B cell (primary cell): ENCODE measurements around the gene FAM114A2. TPM values are rescaled to one million over a fixed set of nuclear protein-coding genes. Genes with fewer than 3 reads are reported as not detected.

Experiments
- ATAC-seq: fragments of 200-7000 bp; cut with Tn5 transposase; one replicate; pipeline ENCODE4 v1.10.0; 2021; ENCODE audit warnings: low read depth, mild to moderate bottlenecking, moderate number of reproducible peaks, moderate library complexity
- CTCF ChIA-PET: fragments of 350-600 bp; sonication (Branson Sonifier 250); formaldehyde crosslinking; loops from one replicate; lab custom pipeline; 2021; ENCODE audit warnings: antibody characterized with exemption, inconsistent platforms; lab: Charles Lee
- POLR2A ChIA-PET: fragments of 350-600 bp; sonication (Branson Sonifier 250); formaldehyde crosslinking; loops from one replicate; lab custom pipeline; 2021; ENCODE audit warnings: antibody characterized with exemption; lab: Charles Lee
- DNase-seq: peaks from one replicate; pipeline ENCODE4 v3.0.0; 2013
- H2AFZ ChIP-seq: 2 replicates; pipeline ENCODE4 v1.6.1; 2012; ENCODE audit warnings: mild to moderate bottlenecking, low read depth, low read length; ENCODE audit not compliant: insufficient read depth, poor library complexity, severe bottlenecking
- H3K27ac ChIP-seq, 2 donors: 1 replicate in 1 of 2; 2 replicates in 1 of 2; pipeline ENCODE4 v1.5.1; 2012 to 2013; ENCODE audit warnings: low read length in 2 of 2, mild to moderate bottlenecking in 2 of 2, moderate library complexity in 1 of 2
- H3K27me3 ChIP-seq, 4 experiments: fragments of 200-600 bp in 1 of 4; sonication (generic) in 1 of 4; replicated peaks in 1 of 4; 1 replicate in 2 of 4; 2 replicates in 2 of 4; pipeline versions ENCODE4 v1.6.1 to v1.7.0; 2013 to 2016; ENCODE audit warnings: low read length in 3 of 4, mild to moderate bottlenecking in 2 of 4, mixed read lengths in 1 of 4, moderate library complexity in 1 of 4; ENCODE audit not compliant: insufficient read depth in 4 of 4, control insufficient read depth in 3 of 4; ENCODE audit errors: control extremely low read depth in 1 of 4
- H3K36me3 ChIP-seq, 2 experiments: replicated peaks in 1 of 2; 1 replicate in 1 of 2; 2 replicates in 1 of 2; pipeline versions ENCODE4 v1.6.1 to v1.7.1; 2013; ENCODE audit warnings: low read length in 1 of 2; ENCODE audit not compliant: insufficient read depth in 2 of 2, control insufficient read depth in 1 of 2; ENCODE audit errors: control extremely low read depth in 1 of 2, extremely low read depth in 1 of 2
- H3K4me1 ChIP-seq, 2 donors: fragments of 200-600 bp in 1 of 2; sonication (generic) in 1 of 2; 1 replicate in 1 of 2; 2 replicates in 1 of 2; pipeline versions ENCODE4 v1.5.1 to v1.6.1; 2013 to 2017; ENCODE audit warnings: low read length in 2 of 2; ENCODE audit not compliant: control insufficient read depth in 2 of 2, insufficient read depth in 2 of 2
- H3K4me2 ChIP-seq: replicated peaks from 2 replicates; pipeline ENCODE3; 2012; ENCODE audit warnings: mild to moderate bottlenecking, low read depth, low read length; ENCODE audit not compliant: poor library complexity, severe bottlenecking
- H3K4me3 ChIP-seq, 5 experiments: fragments of 200-600 bp in 1 of 5; sonication (generic) in 1 of 5; 1 replicate in 3 of 5; 2 replicates in 2 of 5; pipeline versions ENCODE4 v1.5.1 to v1.7.0; 2011 to 2016; ENCODE audit warnings: low read length in 4 of 5, mild to moderate bottlenecking in 4 of 5, low read depth in 2 of 5, control low read depth in 1 of 5, moderate library complexity in 1 of 5; ENCODE audit not compliant: insufficient read depth in 1 of 5; ENCODE audit errors: control extremely low read depth in 1 of 5, extremely low read depth in 1 of 5
- H3K79me2 ChIP-seq: fragments of 200-600 bp; sonication (generic); one replicate; pipeline ENCODE4 v1.6.0; 2016; ENCODE audit warnings: low read length; ENCODE audit not compliant: control insufficient read depth, insufficient read depth
- H3K9ac ChIP-seq: fragments of 200-600 bp; sonication (generic); 2 replicates; pipeline ENCODE4 v1.6.1; 2017; ENCODE audit warnings: mild to moderate bottlenecking, low read length, moderate library complexity
- H3K9me3 ChIP-seq, 3 donors: one replicate each; pipeline versions ENCODE4 v1.6.1 to v1.7.1; 2013; ENCODE audit warnings: low read length in 2 of 3; ENCODE audit not compliant: control insufficient read depth in 2 of 3, insufficient read depth in 1 of 3; ENCODE audit errors: control extremely low read depth in 1 of 3
- H4K20me1 ChIP-seq: 2 replicates; pipeline ENCODE4 v1.6.0; 2012; ENCODE audit warnings: mild to moderate bottlenecking, low read length; ENCODE audit not compliant: insufficient read depth, control insufficient read depth, poor library complexity, severe bottlenecking
- H3K27ac Mint-ChIP-seq: one replicate; pipeline ENCODE4 v1.8.0; 2021; ENCODE audit warnings: mixed read lengths
- H3K27me3 Mint-ChIP-seq: one replicate; pipeline ENCODE4 v1.8.0; 2021; ENCODE audit warnings: mixed read lengths
- H3K4me1 Mint-ChIP-seq: one replicate; pipeline ENCODE4 v1.8.0; 2021; ENCODE audit warnings: mixed read lengths
- H3K4me3 Mint-ChIP-seq: one replicate; pipeline ENCODE4 v1.8.0; 2021; ENCODE audit warnings: mixed read lengths
- H3K9me3 Mint-ChIP-seq: one replicate; pipeline ENCODE4 v1.8.0; 2022; ENCODE audit warnings: mixed read lengths; ENCODE audit not compliant: insufficient read depth
- CTCF ChIP-seq: fragments of 200-600 bp; IDR thresholded peaks from one replicate; pipeline ENCODE4 v1.8.0; 2022; ENCODE audit warnings: antibody characterized with exemption, mild to moderate bottlenecking
- EZH2 ChIP-seq: IDR thresholded peaks from 2 replicates; pipeline ENCODE4 v1.6.1; 2012; ENCODE audit warnings: borderline replicate concordance, low read depth, mild to moderate bottlenecking, moderate library complexity, low read length; ENCODE audit not compliant: insufficient read depth, poor library complexity, severe bottlenecking
- WGBS: methylation state at CpG from one replicate; pipeline ENCODE4 v1.1.5; 2013; ENCODE audit warnings: missing lambda C conversion rate; ENCODE audit not compliant: insufficient coverage; 5-methylcytosine and 5-hydroxymethylcytosine counted together
- intact Hi-C: fragments of 100-400 bp; cut with micrococcal nuclease; formaldehyde crosslinking; loops from one replicate; pipeline ENCODE4 v1.10.0; 2022
- polyA plus RNA-seq: library from polyadenylated mRNA; depleted of rRNA; stranded (reverse); fragments of >200 nt; gene quantifications from 2 replicates; pipeline ENCODE4 v1.2.3, GENCODE V29; 2012
- total RNA-seq, 2 donors: library from RNA; stranded (reverse); fragments of 120-200 nt in 1 of 2; gene quantifications; 1 replicate in 1 of 2; 2 replicates in 1 of 2; pipeline versions ENCODE4 v1.2.3 to v1.2.4, GENCODE V29; 2013 to 2022

Gene FAM114A2
- total and polyA plus RNA-seq, 2 donors (not counting 1 experiment from before 2014, with no cell fraction given) = 6.0 to 34.2 TPM

GRCh38 chr5:153988510-153988909 lies 50.2 kb downstream of the FAM114A2 start:
- no peak overlapping the region for H3K27ac ChIP-seq
- no peak overlapping the region for H3K4me3 ChIP-seq
- WGBS = 100% methylated on average over 4 of the region's 5 CpGs
- no peaks in the 10 kb centered on the region for H4K20me1 ChIP-seq
- no peak overlapping the region for H3K9ac ChIP-seq
- H3K4me1 Mint-ChIP-seq = no peaks in the 10 kb centered on the region
- POLR2A ChIA-PET = no interaction called here
- intact Hi-C loops = no loop called here
- no peak overlapping the region for H2AFZ ChIP-seq
- H3K79me2 ChIP-seq = no peaks in the 10 kb centered on the region
- H3K4me2 ChIP-seq = no peak overlapping the region
- H3K36me3 ChIP-seq = peaks cover 1 to 15% of the 10 kb centered on the region in 2 experiments
- no peaks in the 10 kb centered on the region for H3K27me3 ChIP-seq
- H3K9me3 ChIP-seq = no peaks in the 10 kb centered on the region
- CTCF ChIA-PET = interaction anchor here (0.6 to 1.6 kb wide), 2 partner anchors 14 to 663 kb away, joined by 3 to 5 read pairs; no protein-coding TSS in a partner anchor
- no peaks in the 10 kb centered on the region for H3K9me3 Mint-ChIP-seq
- TF ChIP-seq CTCF = no peak
- TF ChIP-seq EZH2 = no peak
- no peaks in the 10 kb centered on the region for H3K4me1 ChIP-seq
- no peak overlapping the region for H3K4me3 Mint-ChIP-seq
- H3K27me3 Mint-ChIP-seq = no peaks in the 10 kb centered on the region
- DNase-seq (no peak), ATAC-seq (no peak)
- H3K27ac Mint-ChIP-seq = no peak overlapping the region

GRCh38 chr5:153987301-153987700 lies 51.4 kb downstream of the FAM114A2 start:
- Mint-ChIP-seq H3K9me3 (no peaks in the 10 kb centered on the region), H3K27me3 (no peaks in the 10 kb centered on the region), H3K4me3 (no peak overlapping the region), H3K27ac (no peak overlapping the region), H3K4me1 (no peaks in the 10 kb centered on the region)
- peaks cover 1 to 5% of the 10 kb centered on the region in 2 experiments for H3K36me3 ChIP-seq
- ChIA-PET CTCF (interaction anchor here (1.6 kb wide), 1 partner anchor 13 kb away, joined by 5 read pairs; no protein-coding TSS in a partner anchor), POLR2A (no interaction called here)
- TF ChIP-seq EZH2 (no peak), CTCF (no peak)
- H3K9ac ChIP-seq = no peak overlapping the region
- no peak for DNase-seq
- ATAC-seq = no peak
- no peaks in the 10 kb centered on the region for H3K27me3 ChIP-seq
- no peaks in the 10 kb centered on the region for H3K4me1 ChIP-seq
- 100% methylated on average over 1 of the region's 2 CpGs for WGBS
- no peaks in the 10 kb centered on the region for H3K9me3 ChIP-seq
- no peak overlapping the region for H2AFZ ChIP-seq
- no peak overlapping the region for H3K4me3 ChIP-seq
- intact Hi-C loops = no loop called here
- H4K20me1 ChIP-seq = no peaks in the 10 kb centered on the region
- no peak overlapping the region for H3K27ac ChIP-seq
- no peaks in the 10 kb centered on the region for H3K79me2 ChIP-seq
- H3K4me2 ChIP-seq = no peak overlapping the region
